Measurements from ENCODE around the gene TRMT6.
A peak's percentile ranks its signal among the peaks of the same experiment; 100 is the strongest.

TRMT6 gene

GRCh38 chr20:5950271-5951031, at the start of gene TRMT6, which contains the start of gene MCM8:
TRMT6 (minus strand) TSS chr20:5950533; CDS start chr20:5950405, 128 bp downstream.
MCM8 (plus strand) TSS chr20:5950652; CDS start chr20:5952016, 1,364 bp downstream.
- TF ChIP-seq CREB1 (IDR thresholded peaks at IDR 0.05; ENCODE audit: low read depth), result peak; percentile 55
- no peak for TF ChIP-seq REST (IDR thresholded peaks at IDR 0.05; ENCODE audit: low read depth)
- TF ChIP-seq EP300 (IDR thresholded peaks at IDR 0.05; ENCODE audit: borderline replicate concordance), result no peak
- TF ChIP-seq TAF1 (IDR thresholded peaks at IDR 0.05; ENCODE audit: low read depth), result peak; percentile 69
- TF ChIP-seq EGR1 (IDR thresholded peaks at IDR 0.05), result no peak
- peak; percentile 89 for TF ChIP-seq USF1 (IDR thresholded peaks at IDR 0.05)
- TF ChIP-seq NFIC (IDR thresholded peaks at IDR 0.05), result no peak
- no peak for TF ChIP-seq YY1 (IDR thresholded peaks at IDR 0.05; ENCODE audit: low read depth)
- TF ChIP-seq TEAD4 (IDR thresholded peaks at IDR 0.05), result no peak
- no peak for TF ChIP-seq FOXM1 (IDR thresholded peaks at IDR 0.05; ENCODE audit: borderline replicate concordance, low read depth)
- 0 out of 2 replicates have a peak, but pooled peaks have one; percentile 32 for TF ChIP-seq TCF12 (IDR thresholded peaks at IDR 0.05; ENCODE audit: low read depth)
- TF ChIP-seq MAX (IDR thresholded peaks at IDR 0.05), result peak; percentile 97

- TF ChIP-seq EP300 (IDR thresholded peaks at IDR 0.05; ENCODE audit: borderline replicate concordance) (no peak), EGR1 (IDR thresholded peaks at IDR 0.05) (no peak), CREB1 (IDR thresholded peaks at IDR 0.05; ENCODE audit: low read depth) (no peak), REST (IDR thresholded peaks at IDR 0.05; ENCODE audit: low read depth) (no peak), NFIC (IDR thresholded peaks at IDR 0.05) (no peak), TAF1 (IDR thresholded peaks at IDR 0.05; ENCODE audit: low read depth) (no peak), MAX (IDR thresholded peaks at IDR 0.05) (no peak), CEBPB (IDR thresholded peaks at IDR 0.05) (no peak), ZBTB7A (IDR thresholded peaks at IDR 0.05; ENCODE audit: low read depth) (no peak), TEAD4 (IDR thresholded peaks at IDR 0.05) (no peak), USF1 (IDR thresholded peaks at IDR 0.05) (no peak)
These were observed 49.5 kb upstream of the TRMT6 start for GRCh38 chr20:5999783-6000182.

GRCh38 chr20:5996765-5997164, 46.4 kb upstream of the TRMT6 start:
- no peak for TF ChIP-seq FOXM1 (IDR thresholded peaks at IDR 0.05; ENCODE audit: borderline replicate concordance, low read depth)
- no peak for TF ChIP-seq TCF12 (IDR thresholded peaks at IDR 0.05; ENCODE audit: low read depth)
- no peak for TF ChIP-seq CREB1 (IDR thresholded peaks at IDR 0.05; ENCODE audit: low read depth)
- no peak for TF ChIP-seq YY1 (IDR thresholded peaks at IDR 0.05; ENCODE audit: low read depth)
- no peak for TF ChIP-seq MAX (IDR thresholded peaks at IDR 0.05)
- TF ChIP-seq EP300 (IDR thresholded peaks at IDR 0.05; ENCODE audit: borderline replicate concordance), result no peak
- no peak for TF ChIP-seq USF1 (IDR thresholded peaks at IDR 0.05)
- no peak for TF ChIP-seq TEAD4 (IDR thresholded peaks at IDR 0.05)
- TF ChIP-seq CEBPB (IDR thresholded peaks at IDR 0.05), result no peak
- no peak for TF ChIP-seq EGR1 (IDR thresholded peaks at IDR 0.05)
- no peak for TF ChIP-seq NFIC (IDR thresholded peaks at IDR 0.05)
- TF ChIP-seq REST (IDR thresholded peaks at IDR 0.05; ENCODE audit: low read depth), result no peak
